OCI-LY1 (cell line): ENCODE data around the gene PNRC1.

Experiments used
- H2AFZ ChIP-seq: fragments of 200-600 bp; sonication (generic), shearing (Covaris generic); 2 replicates; pipeline ENCODE4 v1.6.0; 2014; ENCODE audit warnings: antibody characterized with exemption, mild to moderate bottlenecking, low read length
- H3F3A ChIP-seq: fragments of 200-600 bp; sonication (generic), shearing (Covaris generic); 2 replicates; pipeline ENCODE4 v1.6.0; 2014; ENCODE audit warnings: mild to moderate bottlenecking, antibody characterized with exemption, low read length, moderate library complexity; ENCODE audit not compliant: insufficient read depth
- H3K27ac ChIP-seq: fragments of 200-600 bp; sonication (generic); 2 replicates; pipeline ENCODE4 v1.5.1; 2014; ENCODE audit warnings: low read length, mixed run types, mild to moderate bottlenecking, low read depth; ENCODE audit not compliant: poor library complexity, severe bottlenecking
- H3K27me3 ChIP-seq: fragments of 200-600 bp; sonication (generic); 2 replicates; pipeline ENCODE4 v1.6.0; 2014; ENCODE audit warnings: antibody characterized with exemption, mild to moderate bottlenecking, low read length, moderate library complexity; ENCODE audit not compliant: insufficient read depth
- H3K36me3 ChIP-seq: fragments of 200-600 bp; sonication (generic); 2 replicates; pipeline ENCODE4 v1.6.1; 2014; ENCODE audit warnings: mild to moderate bottlenecking, antibody characterized with exemption, low read length, moderate library complexity, mixed read lengths; ENCODE audit not compliant: insufficient read depth
- H3K4me1 ChIP-seq: fragments of 200-600 bp; sonication (generic); 2 replicates; pipeline ENCODE4 v1.5.1; 2014; ENCODE audit warnings: mild to moderate bottlenecking, low read length, moderate library complexity; ENCODE audit not compliant: insufficient read depth, severe bottlenecking
- H3K4me2 ChIP-seq: fragments of 200-600 bp; sonication (generic), shearing (Covaris generic); 2 replicates; pipeline ENCODE4 v1.6.1; 2014; ENCODE audit warnings: low read length
- H3K4me3 ChIP-seq: fragments of 200-600 bp; sonication (generic); 2 replicates; pipeline ENCODE4 v1.5.1; 2014; ENCODE audit warnings: low read length, low read depth, mild to moderate bottlenecking, mixed read lengths; ENCODE audit not compliant: poor library complexity, severe bottlenecking
- H3K79me2 ChIP-seq: fragments of 200-600 bp; shearing (Covaris generic); 2 replicates; pipeline ENCODE4 v1.6.1; 2016; ENCODE audit warnings: mixed run types, low read length, mixed read lengths; ENCODE audit not compliant: insufficient read depth
- H3K9ac ChIP-seq: fragments of 200-600 bp; sonication (generic), shearing (Covaris generic); 2 replicates; pipeline ENCODE4 v1.6.1; 2014; ENCODE audit warnings: mild to moderate bottlenecking, low read length, mixed read lengths
- H3K9me2 ChIP-seq: fragments of 200-600 bp; sonication (generic), shearing (Covaris generic); 2 replicates; pipeline ENCODE4 v1.6.1; 2014; ENCODE audit warnings: low read depth, mild to moderate bottlenecking, low read length, mixed read lengths
- H3K9me3 ChIP-seq: fragments of 200-600 bp; shearing (Covaris generic); 2 replicates; pipeline ENCODE4 v1.6.1; 2014; ENCODE audit warnings: low read length, mixed read lengths
- H4K20me1 ChIP-seq: fragments of 200-600 bp; sonication (generic), shearing (Covaris generic); 2 replicates; pipeline ENCODE4 v1.6.0; 2016; ENCODE audit warnings: mild to moderate bottlenecking, low read length; ENCODE audit not compliant: insufficient read depth
- EZH2 ChIP-seq: fragments of 200-600 bp; sonication (generic), shearing (Covaris generic); IDR thresholded peaks from 2 replicates; pipeline ENCODE4 v1.8.0; 2017; ENCODE audit warnings: borderline replicate concordance, mixed run types, mild to moderate bottlenecking, antibody characterized with exemption, low read length, moderate library complexity, mixed read lengths
- TF ChIP-seq, protein P1 (sequence below): fragments of 200-600 bp; sonication (generic), shearing (Covaris generic); IDR thresholded peaks from 2 replicates; pipeline ENCODE4 v1.5.1; 2017; ENCODE audit warnings: mild to moderate bottlenecking, antibody characterized with exemption, low read length, moderate library complexity, mixed read lengths

Gene PNRC1

DNA sequence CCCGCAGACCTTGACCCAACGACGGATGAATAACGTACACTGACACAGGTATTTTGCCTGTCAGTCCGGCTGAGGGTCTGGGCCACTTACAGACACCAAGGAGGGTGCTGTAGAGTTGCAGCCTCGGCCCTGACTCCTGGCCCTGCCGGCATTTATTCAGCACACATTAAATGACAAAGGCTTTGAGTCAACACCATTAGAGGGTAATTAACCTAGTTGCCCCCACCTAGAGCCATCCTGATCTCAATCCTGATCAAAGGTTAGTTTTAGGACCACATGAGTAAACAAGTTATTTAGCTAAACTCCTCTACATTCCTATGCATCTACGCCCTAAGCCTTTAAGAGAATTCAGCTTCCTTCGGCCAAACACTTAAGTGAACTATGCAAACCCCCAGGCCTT lies 53.4 kb downstream of the PNRC1 start:
- H3K27me3 ChIP-seq: no peaks in the 10 kb centered on the region; the same call in 1 of the 2 replicates
- no peaks in the 10 kb centered on the region for H3K36me3 ChIP-seq
- H3K9ac ChIP-seq: no peak overlapping the region
- H3K9me3 ChIP-seq: no peaks in the 10 kb centered on the region
- H3F3A ChIP-seq: no peaks in the 10 kb centered on the region
- no peaks in the 10 kb centered on the region for H4K20me1 ChIP-seq
- TF ChIP-seq EZH2: no peak
- TF ChIP-seq, protein P1, sequence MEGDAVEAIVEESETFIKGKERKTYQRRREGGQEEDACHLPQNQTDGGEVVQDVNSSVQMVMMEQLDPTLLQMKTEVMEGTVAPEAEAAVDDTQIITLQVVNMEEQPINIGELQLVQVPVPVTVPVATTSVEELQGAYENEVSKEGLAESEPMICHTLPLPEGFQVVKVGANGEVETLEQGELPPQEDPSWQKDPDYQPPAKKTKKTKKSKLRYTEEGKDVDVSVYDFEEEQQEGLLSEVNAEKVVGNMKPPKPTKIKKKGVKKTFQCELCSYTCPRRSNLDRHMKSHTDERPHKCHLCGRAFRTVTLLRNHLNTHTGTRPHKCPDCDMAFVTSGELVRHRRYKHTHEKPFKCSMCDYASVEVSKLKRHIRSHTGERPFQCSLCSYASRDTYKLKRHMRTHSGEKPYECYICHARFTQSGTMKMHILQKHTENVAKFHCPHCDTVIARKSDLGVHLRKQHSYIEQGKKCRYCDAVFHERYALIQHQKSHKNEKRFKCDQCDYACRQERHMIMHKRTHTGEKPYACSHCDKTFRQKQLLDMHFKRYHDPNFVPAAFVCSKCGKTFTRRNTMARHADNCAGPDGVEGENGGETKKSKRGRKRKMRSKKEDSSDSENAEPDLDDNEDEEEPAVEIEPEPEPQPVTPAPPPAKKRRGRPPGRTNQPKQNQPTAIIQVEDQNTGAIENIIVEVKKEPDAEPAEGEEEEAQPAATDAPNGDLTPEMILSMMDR: no peak
- no peak overlapping the region for H3K4me3 ChIP-seq
- no peaks in the 10 kb centered on the region for H3K9me2 ChIP-seq
- no peaks in the 10 kb centered on the region for H3K79me2 ChIP-seq
- H3K27ac ChIP-seq: no peak overlapping the region
- H3K4me2 ChIP-seq: no peak overlapping the region
- no peak overlapping the region for H2AFZ ChIP-seq
- H3K4me1 ChIP-seq: no peaks in the 10 kb centered on the region

DNA sequence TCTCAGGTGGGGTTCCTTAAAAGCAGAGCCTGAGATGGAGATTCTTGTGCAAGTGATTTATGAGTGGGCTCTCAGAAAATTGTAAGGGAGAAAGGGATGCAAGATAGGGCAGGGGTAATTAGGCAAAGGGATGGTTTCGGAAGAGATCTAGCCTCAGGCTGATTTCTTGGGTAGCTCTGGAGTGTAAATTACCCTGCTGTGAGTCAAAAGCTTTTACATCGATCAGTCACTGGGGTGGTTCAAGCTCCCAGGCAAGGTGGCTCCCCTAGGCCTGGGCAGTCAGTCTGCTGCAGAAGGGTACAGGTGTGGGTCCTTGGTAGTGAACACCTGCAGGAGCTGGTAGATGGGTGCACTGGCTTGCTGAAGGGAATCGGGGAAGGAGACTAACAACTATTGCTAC lies 54.2 kb downstream of the PNRC1 start:
- H3K4me2 ChIP-seq: no peak overlapping the region
- no peaks in the 10 kb centered on the region for H3K36me3 ChIP-seq
- no peaks in the 10 kb centered on the region for H3K4me1 ChIP-seq
- no peaks in the 10 kb centered on the region; the same call in 1 of the 2 replicates for H3K27me3 ChIP-seq
- no peak overlapping the region for H2AFZ ChIP-seq
- H3F3A ChIP-seq: no peaks in the 10 kb centered on the region
- no peak overlapping the region for H3K4me3 ChIP-seq
- no peaks in the 10 kb centered on the region for H3K9me3 ChIP-seq
- no peaks in the 10 kb centered on the region for H3K9me2 ChIP-seq
- H4K20me1 ChIP-seq: no peaks in the 10 kb centered on the region
- no peaks in the 10 kb centered on the region for H3K79me2 ChIP-seq
- H3K27ac ChIP-seq: no peak overlapping the region
- no peak overlapping the region for H3K9ac ChIP-seq
- TF ChIP-seq EZH2: no peak
- TF ChIP-seq, protein P1: no peak
